AG04449 (cell line): ENCODE results near the gene MT1E.

Experiments used
- CTCF ChIA-PET: fragments of 350-600 bp; formaldehyde crosslinking; extraction: SDS; loops from one replicate; lab custom pipeline; 2021; ENCODE audit warnings: antibody characterized with exemption; lab: Yijun Ruan, JAX
- POLR2A ChIA-PET: fragments of 400-600, 350-600 bp; formaldehyde crosslinking; extraction: SDS; loops from one replicate; lab custom pipeline; 2020; ENCODE audit warnings: antibody characterized with exemption, inconsistent platforms; lab: Yijun Ruan, JAX
- DNase-seq: peaks from one replicate; pipeline ENCODE4 v3.0.0-alpha.2; 2010; ENCODE audit warnings: low read depth, low spot score
- H3K4me3 ChIP-seq: 2 replicates; pipeline ENCODE4 v1.5.1; 2011; ENCODE audit warnings: low read depth, mild to moderate bottlenecking, control low read depth, low read length
- TF ChIP-seq, protein P1 (sequence below): IDR thresholded peaks from one replicate; pipeline ENCODE4 v1.5.1; 2011; ENCODE audit warnings: mild to moderate bottlenecking, moderate library complexity, low read length, control low read depth, inconsistent platforms; ENCODE audit not compliant: insufficient read depth; ENCODE audit errors: missing control alignments

Gene MT1E

DNA sequence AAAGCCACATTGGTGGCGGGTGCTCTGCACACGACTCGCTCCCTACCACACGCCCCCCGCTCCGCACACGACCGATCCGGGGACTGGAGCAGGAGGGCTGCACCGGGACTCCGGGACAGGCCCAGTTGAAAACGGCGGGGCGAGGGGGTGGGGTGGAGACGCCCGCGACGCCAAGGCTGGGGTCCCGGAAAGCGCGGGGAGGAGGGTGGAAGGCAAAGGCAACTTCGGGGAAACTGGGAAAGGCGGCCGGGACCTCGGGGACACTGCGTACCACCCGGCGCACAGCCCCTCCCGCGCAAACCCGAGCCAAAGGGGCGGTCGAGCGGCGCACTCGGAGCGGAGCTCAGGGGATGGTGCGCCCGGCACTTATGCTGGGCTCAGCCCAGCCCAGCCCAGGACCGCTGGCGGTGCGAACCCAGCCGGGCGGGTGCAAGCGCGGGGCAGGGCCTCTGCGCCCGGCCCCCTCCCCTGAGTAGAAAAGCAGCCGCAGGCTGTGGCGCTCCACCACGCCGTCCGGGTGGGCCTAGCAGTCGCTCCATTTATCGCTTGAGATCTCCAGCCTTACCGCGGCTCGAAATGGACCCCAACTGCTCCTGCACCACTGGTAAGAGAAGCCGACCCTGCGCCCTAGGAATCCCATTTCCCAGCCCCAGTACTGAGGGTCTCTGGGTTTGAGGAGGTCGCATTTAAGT is 6.7 kb downstream of the MT1E start, which contains the start of gene MT1M:
MT1M (plus strand) TSS at position 504 of the 692 bp plus-strand sequence; CDS start at position 577, 73 bp downstream.
- TF ChIP-seq, protein P1, sequence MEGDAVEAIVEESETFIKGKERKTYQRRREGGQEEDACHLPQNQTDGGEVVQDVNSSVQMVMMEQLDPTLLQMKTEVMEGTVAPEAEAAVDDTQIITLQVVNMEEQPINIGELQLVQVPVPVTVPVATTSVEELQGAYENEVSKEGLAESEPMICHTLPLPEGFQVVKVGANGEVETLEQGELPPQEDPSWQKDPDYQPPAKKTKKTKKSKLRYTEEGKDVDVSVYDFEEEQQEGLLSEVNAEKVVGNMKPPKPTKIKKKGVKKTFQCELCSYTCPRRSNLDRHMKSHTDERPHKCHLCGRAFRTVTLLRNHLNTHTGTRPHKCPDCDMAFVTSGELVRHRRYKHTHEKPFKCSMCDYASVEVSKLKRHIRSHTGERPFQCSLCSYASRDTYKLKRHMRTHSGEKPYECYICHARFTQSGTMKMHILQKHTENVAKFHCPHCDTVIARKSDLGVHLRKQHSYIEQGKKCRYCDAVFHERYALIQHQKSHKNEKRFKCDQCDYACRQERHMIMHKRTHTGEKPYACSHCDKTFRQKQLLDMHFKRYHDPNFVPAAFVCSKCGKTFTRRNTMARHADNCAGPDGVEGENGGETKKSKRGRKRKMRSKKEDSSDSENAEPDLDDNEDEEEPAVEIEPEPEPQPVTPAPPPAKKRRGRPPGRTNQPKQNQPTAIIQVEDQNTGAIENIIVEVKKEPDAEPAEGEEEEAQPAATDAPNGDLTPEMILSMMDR, result no peak
- POLR2A ChIA-PET, result no interaction called here
- H3K4me3 ChIP-seq, result peak within 1 kb of the TSS; percentile 45
- DNase-seq, result no peak
- CTCF ChIA-PET, result no interaction called here

DNA sequence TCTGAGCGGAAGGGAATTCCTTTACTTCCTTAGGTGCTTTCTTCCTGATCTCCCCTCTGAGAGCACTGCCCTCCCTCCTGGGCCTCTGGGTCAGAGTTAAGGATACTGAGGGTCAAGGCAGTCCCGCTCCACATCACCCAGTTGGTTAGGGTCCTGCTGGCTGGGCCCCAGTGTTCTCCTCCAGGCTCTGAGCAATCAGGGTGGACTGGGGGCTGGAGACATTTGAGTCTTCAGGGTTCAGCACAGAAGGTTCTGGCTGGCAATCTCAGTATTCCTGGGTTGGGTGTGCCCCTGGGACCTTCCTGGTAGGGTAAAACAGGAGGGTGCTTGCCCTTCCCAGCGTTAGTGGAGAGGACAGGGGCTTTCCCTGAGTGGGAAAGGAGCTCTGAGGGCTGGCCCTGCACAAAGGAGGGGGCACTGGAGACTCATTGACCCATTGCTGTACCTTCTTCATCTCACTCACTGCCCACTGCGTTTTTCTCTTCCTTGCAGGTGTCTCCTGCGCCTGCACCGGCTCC is 7.3 kb downstream of the MT1E start:
- ChIA-PET CTCF (no interaction called here), POLR2A (no interaction called here)
- DNase-seq, result no peak
- peak overlapping the region; percentile 45 for H3K4me3 ChIP-seq
- TF ChIP-seq, protein P1, result no peak

DNA sequence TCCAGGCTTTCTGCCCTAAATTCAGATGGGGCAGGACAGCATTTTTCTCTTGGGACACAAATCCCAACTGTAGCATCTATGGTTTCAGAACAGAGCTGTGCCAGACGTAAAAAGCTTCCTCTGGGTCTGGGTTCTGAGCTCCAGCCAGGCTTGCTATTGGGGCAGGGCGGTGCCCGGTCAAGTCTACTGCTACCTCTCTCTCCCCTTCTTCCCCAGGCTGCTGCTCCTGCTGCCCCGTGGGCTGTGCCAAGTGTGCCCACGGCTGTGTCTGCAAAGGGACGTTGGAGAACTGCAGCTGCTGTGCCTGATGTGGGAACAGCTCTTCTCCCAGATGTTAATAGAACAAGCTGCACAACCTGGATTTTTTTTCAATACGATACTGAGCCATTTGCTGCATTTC is 8.0 kb downstream of the MT1E start:
- H3K4me3 ChIP-seq, result no peak overlapping the region
- ChIA-PET POLR2A (no interaction called here), CTCF (no interaction called here)
- DNase-seq, result no peak
- TF ChIP-seq, protein P1, result no peak

DNA sequence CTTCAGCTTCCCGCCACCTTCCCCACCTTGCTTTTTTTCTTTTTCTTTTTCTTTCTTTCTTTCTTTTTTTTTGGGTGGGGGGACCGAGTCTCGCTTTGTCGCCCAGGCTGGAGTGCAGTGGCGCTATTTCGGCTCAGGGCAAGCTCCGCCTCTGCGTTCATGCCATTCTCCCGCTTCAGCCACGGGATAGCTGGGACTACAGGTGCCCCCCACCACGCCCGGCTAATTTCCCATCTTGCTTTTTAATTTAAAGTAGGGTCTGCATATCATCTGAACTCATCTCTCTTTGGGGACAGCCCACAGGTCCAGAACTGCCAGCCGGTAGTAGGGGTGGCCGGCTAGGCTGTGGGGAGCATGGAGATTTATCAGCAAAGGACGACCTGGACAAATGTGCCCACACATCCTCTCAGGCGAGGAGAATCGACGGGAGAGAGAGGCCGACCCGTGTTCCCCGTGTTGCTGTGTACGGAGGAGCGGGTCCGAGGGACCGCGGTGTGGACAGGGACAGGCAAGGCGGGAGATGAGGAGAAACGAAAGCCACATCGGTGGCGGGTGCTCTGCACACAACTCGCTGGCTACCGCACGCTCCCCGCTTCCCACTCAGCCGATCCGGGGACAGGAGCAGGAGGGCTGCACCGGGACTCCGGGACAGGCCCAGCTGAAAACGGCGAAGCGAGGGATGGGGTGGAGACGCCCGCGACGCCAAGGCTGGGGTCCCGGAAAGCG is 9.3 kb downstream of the MT1E start:
- TF ChIP-seq, protein P1, result no peak
- ChIA-PET POLR2A (no interaction called here), CTCF (interaction anchor here (0.6 to 1.0 kb wide), 2 partner anchors 58 to 235 kb away, joined by 3 read pairs; no protein-coding TSS in a partner anchor)
- peak overlapping the region; percentile 27 for H3K4me3 ChIP-seq
- DNase-seq, result no peak

DNA sequence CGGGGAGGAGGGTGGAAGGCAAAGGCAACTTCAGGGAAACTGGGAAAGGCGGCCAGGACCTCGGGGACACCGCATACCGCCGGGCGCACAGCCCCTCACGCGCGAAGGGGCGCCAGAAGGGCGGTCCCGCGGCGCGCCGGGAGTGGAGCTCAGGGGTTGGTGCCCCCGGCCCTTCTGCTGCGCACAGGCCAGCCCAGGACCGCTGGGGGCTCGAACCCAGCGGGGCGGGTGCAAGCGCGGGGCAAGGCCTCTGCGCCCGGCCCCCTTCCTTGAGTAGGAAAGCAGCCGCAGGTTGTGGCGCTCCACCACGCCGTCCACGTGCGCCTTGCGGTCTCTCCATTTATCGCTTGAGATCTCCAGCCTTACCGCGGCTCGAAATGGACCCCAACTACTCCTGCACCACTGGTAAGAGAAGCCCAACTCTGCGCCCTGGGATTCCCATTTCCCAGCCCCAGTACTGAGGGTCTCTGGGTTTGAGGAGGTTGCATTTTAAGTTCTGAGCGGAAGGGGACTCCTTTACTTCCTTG is 9.9 kb downstream of the MT1E start:
- ChIA-PET POLR2A (interaction anchor here (1.8 kb wide), 1 partner anchor 10 kb away, joined by 12 read pairs; the partner anchor contains the start of gene MT1E), CTCF (interaction anchor here (0.6 to 1.0 kb wide), 2 partner anchors 59 to 234 kb away, joined by 3 read pairs; no protein-coding TSS in a partner anchor)
- no peak for DNase-seq
- H3K4me3 ChIP-seq, result peak overlapping the region; percentile 27
- TF ChIP-seq, protein P1, result no peak
